HG02885 (cell line): ENCODE measurements around the gene TXNDC15.
A peak's percentile ranks its signal among the peaks of the same experiment; 100 is the strongest.
"Not testable (repeated sequence)": the region's sequence is repeated elsewhere in the genome, so short reads cannot be mapped to it uniquely, and the experiment has no call there.

ENCODE experiments used
- ATAC-seq: cut with Tn5 transposase; IDR thresholded peaks from one replicate; pipeline ENCODE4 v1.9.1; 2021; ENCODE audit warnings: mild to moderate bottlenecking; ENCODE audit not compliant: unreplicated experiment, poor library complexity

The TXNDC15 gene

GRCh38 chr5:134877159-134877558 lies 3.0 kb downstream of the TXNDC15 start:
- peak; percentile 32 for ATAC-seq

GRCh38 chr5:134878403-134878802 lies 4.2 kb downstream of the TXNDC15 start:
- no peak for ATAC-seq

GRCh38 chr5:134879456-134879855 lies 5.3 kb downstream of the TXNDC15 start:
- no peak for ATAC-seq

- not testable (repeated sequence) for ATAC-seq
Observed at GRCh38 chr5:134880937-134881336, 6.8 kb downstream of the TXNDC15 start.

GRCh38 chr5:134881711-134882110 lies 7.5 kb downstream of the TXNDC15 start:
- not testable (repeated sequence) for ATAC-seq

- ATAC-seq = no peak
Observed at GRCh38 chr5:134887593-134888159, 13.5 kb downstream of the TXNDC15 start.

- ATAC-seq = no peak
Observed at GRCh38 chr5:134889335-134889734, 15.2 kb downstream of the TXNDC15 start.

GRCh38 chr5:134891473-134891872 lies 17.3 kb downstream of the TXNDC15 start:
- no peak for ATAC-seq

GRCh38 chr5:134892282-134892681 lies 18.1 kb downstream of the TXNDC15 start:
- no peak for ATAC-seq

- no peak for ATAC-seq
Observed at GRCh38 chr5:134892926-134893325, 18.8 kb downstream of the TXNDC15 start.

GRCh38 chr5:134893748-134894505 lies 19.8 kb downstream of the TXNDC15 start:
- no peak for ATAC-seq

- peak; percentile 33 for ATAC-seq
Observed at GRCh38 chr5:134902071-134902801, 28.1 kb downstream of the TXNDC15 start.

GRCh38 chr5:134904610-134905245 lies 30.6 kb downstream of the TXNDC15 start, which contains the start of gene PCBD2:
Gene PCBD2, plus strand, starts transcription at chr5:134905131. Its CDS starts 9 bp downstream, at chr5:134905140.
- peak; percentile 81 for ATAC-seq

GRCh38 chr5:134905246-134905996 lies 31.2 kb downstream of the TXNDC15 start:
- ATAC-seq = peak; percentile 34

- no peak for ATAC-seq
Observed at GRCh38 chr5:134906811-134907210, 32.6 kb downstream of the TXNDC15 start.

GRCh38 chr5:134910752-134911151 lies 36.6 kb downstream of the TXNDC15 start:
- ATAC-seq = not testable (repeated sequence)

GRCh38 chr5:134911285-134912206 lies 37.4 kb downstream of the TXNDC15 start:
- no peak for ATAC-seq

GRCh38 chr5:134913254-134913653 lies 39.1 kb downstream of the TXNDC15 start:
- ATAC-seq = no peak

- no peak for ATAC-seq
Observed at GRCh38 chr5:134913795-134914194, 39.6 kb downstream of the TXNDC15 start.
